DMS79 treated with DMSO at 0.1 percent for 48 hours (cell line): ENCODE data around the gene CCDC86.

Experiments used
- DNase-seq: peaks from one replicate; lab custom pipeline; 2025; lab: John Stamatoyannopoulos, UW

CCDC86 gene

DNA sequence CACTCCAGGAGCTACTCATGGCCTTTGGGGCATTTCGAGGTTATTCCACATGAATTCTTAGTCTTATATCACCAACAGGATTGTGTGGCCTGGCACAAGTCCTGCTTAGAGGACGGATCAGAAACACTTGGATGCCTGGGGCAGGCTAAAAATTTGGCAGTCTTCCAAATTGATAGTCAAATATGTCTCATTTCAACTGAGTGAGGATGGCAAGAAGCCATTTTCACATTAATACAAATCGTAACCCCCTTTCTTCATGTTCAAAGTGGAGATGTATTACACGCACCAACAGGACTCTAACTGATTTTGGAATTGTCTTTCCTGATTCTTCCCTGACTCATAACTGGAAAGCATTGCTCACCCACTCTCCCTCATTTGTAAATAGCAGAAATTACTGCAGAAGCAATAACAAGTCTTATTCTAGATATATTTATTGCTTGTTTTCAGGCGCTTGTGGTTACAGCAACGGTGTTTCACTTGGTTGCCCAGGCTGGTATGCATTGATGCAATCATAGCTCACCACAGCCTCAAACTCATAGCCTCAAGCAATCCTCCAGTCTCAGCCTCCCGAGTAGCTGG is 10.3 kb upstream of the CCDC86 start:
- peak; percentile 88 for DNase-seq

GRCh38 chr11:60834742-60835533 is 7.0 kb upstream of the CCDC86 start:
- DNase-seq, result no peak

DNA sequence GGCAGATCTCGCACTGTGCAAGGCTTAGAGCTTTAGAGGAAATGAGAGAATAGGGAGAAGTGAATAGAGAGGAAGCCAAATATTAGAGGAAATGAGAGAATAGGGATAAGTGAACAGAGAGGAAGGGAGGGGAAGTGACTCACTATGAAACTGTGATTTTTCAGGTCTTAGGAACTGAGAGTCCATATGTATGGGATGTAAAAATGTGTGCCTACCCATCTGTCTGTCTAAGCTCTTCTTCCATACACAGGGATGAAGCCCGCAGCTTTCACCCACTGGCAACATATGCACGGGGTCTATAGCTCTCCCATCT is 6.4 kb upstream of the CCDC86 start:
- no peak for DNase-seq

- peak; percentile 52 for DNase-seq
Measured at GRCh38 chr11:60836866-60837515, 4.9 kb upstream of the CCDC86 start.

DNA sequence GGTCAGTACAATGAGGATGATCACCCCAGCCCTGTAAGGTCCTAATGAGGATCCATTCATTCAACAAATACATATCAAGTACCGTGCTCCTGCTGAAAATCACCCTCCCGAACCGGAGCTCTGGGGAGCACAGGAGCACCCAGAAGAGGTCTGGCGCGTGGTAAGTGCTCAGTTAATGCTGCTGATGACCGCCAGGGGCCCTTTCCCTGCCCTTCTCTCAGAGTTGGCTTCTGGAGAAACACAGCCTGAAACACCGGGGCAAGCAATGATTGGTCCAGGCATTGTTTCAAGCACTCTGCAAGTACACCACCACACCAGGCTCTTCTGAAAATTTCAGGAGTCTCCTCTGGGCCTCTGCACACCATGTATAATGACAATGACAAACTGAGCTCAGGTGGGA is 3.8 kb upstream of the CCDC86 start:
- DNase-seq, result no peak

- DNase-seq, result peak; percentile 69
Measured at GRCh38 chr11:60840470-60841430, 1.2 kb upstream of the CCDC86 start.

- no peak for DNase-seq
Measured at GRCh38 chr11:60842668-60843600, 1.0 kb downstream of the CCDC86 start.

- no peak for DNase-seq
Measured at GRCh38 chr11:60844045-60844869, 2.3 kb downstream of the CCDC86 start.

DNA sequence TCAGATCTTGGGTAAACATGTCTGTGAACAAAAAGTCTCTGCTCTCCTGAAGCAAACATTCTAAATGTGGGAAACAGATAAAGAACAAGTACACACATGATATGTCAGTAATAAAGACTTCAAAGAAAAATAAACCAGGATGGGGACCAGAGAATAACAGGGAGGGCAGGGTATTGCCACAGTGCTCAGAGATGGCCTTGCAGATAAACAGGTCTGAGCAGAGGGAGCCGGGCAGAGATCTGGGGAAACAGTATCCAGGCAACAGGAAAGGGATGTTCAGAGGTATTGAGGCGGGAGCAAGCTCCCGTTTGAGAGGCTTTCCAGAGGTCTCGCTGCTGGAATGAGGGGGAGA is 2.9 kb downstream of the CCDC86 start:
- no peak for DNase-seq

GRCh38 chr11:60845338-60845737 is 3.4 kb downstream of the CCDC86 start:
- DNase-seq, result no peak

GRCh38 chr11:60847281-60847680 is 5.4 kb downstream of the CCDC86 start:
- DNase-seq, result no peak

DNA sequence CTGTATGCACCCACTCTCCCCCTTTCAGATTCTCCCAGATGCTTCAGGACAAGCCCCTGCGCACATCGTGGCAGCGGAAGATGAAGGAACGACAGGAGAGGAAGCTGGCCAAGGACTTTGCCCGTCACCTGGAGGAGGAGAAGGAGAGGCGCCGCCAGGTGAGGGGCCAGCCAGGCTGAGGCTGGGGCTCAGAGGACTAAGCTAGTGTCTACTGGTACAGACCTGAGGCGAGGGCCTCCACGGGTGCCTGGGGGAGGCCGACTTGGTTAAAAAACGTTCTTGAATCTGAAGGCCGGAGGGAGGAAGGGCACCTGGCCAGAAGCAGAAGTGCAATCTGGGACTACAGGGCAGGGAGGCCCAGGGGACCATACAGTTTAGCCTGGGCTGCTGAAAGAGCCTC is 6.0 kb downstream of the CCDC86 start:
- DNase-seq, result no peak

GRCh38 chr11:60848714-60849151 is 6.8 kb downstream of the CCDC86 start:
- no peak for DNase-seq

DNA sequence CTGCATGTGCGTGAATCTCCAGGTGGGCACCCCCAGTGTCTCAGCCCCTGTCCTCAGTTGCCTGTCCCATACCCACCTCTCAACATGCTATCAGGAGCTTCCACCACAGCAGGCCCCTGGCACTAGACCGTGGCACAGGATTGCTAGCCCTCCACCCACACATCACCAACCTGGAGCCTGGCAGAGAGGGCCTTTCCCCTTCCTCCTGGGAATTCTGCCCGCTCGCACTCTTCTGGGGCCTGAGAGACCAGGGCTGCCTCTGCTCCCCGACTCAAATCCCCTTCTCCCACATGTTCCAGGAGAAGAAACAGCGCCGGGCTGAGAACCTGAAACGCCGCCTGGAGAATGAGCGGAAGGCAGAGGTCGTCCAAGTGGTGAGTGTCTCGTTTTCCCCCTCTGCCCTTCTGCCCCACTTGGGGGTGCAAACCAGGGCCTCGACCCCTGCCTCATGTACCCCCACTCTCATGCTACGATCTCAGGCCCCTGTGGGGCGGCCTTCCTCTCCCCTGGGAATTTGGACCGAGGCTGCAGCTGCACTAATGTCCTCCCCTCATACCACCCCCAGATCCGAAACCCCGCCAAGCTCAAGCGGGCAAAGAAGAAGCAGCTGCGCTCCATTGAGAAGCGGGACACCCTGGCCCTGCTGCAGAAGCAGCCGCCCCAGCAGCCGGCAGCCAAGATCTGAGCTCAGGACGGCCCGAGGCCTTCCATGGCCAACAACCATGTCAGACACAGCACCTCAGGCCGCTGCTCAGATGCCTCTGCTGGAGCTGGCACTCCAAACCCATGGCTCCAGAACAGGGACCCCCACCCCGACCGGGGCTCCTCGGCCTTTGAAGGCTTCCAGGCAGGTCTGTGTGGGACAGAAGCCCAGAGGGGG is 8.0 kb downstream of the CCDC86 start:
- no peak for DNase-seq

GRCh38 chr11:60851327-60852104 is 9.6 kb downstream of the CCDC86 start:
- DNase-seq, result no peak

DNA sequence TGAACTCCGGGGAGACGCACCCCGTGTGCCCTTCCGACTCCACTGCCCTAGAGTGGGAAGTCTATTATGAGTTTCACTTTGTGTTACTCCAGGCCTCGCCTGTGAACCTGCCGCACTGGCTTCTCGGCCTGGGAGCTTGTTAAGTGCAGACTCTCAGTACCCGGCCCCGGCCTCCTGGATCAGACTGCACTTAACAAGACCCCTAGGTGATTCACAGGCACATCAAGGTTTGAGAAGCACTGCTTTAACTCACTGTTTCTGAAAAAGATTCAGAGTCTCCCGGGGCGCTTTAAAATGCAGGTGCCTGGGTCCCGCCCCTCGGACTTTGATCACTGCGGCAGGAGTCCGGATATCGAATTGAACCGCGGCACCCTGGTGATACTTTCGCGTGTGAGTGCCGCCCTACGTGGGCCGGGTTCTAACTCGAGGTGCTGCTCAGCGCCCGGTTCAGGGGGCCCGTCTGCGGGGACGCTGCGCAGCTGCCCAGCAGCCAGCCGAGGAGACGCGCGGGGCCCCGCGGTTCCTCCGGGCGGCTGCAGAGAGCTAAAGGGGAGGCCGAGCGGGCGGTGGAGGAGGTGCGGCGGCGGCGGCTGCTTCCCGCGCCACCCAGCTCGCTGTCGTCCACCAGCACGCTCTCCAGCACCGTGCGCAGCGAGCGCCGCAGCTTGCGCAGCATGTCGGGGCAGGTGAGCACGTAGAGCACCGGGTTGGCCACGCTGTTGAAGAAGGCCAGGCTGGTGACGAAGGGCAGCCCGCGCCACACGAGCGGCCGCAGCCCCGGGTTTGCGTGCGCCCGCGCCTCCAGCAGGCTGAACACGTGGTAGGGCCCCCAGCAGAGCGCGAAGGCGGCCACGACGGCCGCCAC is 10.4 kb downstream of the CCDC86 start:
- no peak for DNase-seq
